H1 (cell line): ENCODE data around the gene JMJD7.

Experiments
- CHD1 ChIP-seq: IDR thresholded peaks from 2 replicates; pipeline ENCODE4 v1.6.1; 2012; ENCODE audit warnings: low read depth, low read length, improper control_type of control experiment
- CTCF ChIP-seq, 3 experiments: IDR thresholded peaks; 1 replicate in 2 of 3; 2 replicates in 1 of 3; pipeline versions ENCODE4 v1.5.1 to v1.6.1; 2011; ENCODE audit warnings: low read length in 3 of 3, mild to moderate bottlenecking in 3 of 3, inconsistent platforms in 2 of 3, low read depth in 1 of 3, moderate library complexity in 1 of 3; ENCODE audit not compliant: insufficient read depth in 1 of 3; ENCODE audit errors: control extremely low read depth in 1 of 3
- NRF1 ChIP-seq: IDR thresholded peaks from 2 replicates; pipeline ENCODE4 v1.6.1; 2011; ENCODE audit warnings: mild to moderate bottlenecking, low read depth, low read length, improper control_type of control experiment
- POLR2A ChIP-seq, 2 experiments: IDR thresholded peaks; 1 replicate in 1 of 2; 2 replicates in 1 of 2; pipeline ENCODE4 v1.6.1; 2011; ENCODE audit warnings: low read depth in 2 of 2, low read length in 2 of 2, mild to moderate bottlenecking in 2 of 2; ENCODE audit errors: control extremely low read depth in 1 of 2
- POLR2AphosphoS5 ChIP-seq: IDR thresholded peaks from 2 replicates; pipeline ENCODE4 v1.6.1; 2011; ENCODE audit warnings: low read depth, low read length
- YY1 ChIP-seq: IDR thresholded peaks from 2 replicates; pipeline ENCODE4 v1.6.1; 2011; ENCODE audit warnings: low read depth, mild to moderate bottlenecking, low read length
- ZNF274 ChIP-seq: IDR thresholded peaks from 2 replicates; pipeline ENCODE4 v1.7.0; 2012; ENCODE audit warnings: low read length, borderline replicate concordance; ENCODE audit errors: extremely low read depth
- TF ChIP-seq, protein P1 (sequence below): fragments of 300-600 bp; sonication (generic); IDR thresholded peaks from 2 replicates; pipeline ENCODE4 v1.7.1; 2012; ENCODE audit warnings: low read length, moderate library complexity, mild to moderate bottlenecking, inconsistent platforms; ENCODE audit not compliant: insufficient replicate concordance

DNA sequence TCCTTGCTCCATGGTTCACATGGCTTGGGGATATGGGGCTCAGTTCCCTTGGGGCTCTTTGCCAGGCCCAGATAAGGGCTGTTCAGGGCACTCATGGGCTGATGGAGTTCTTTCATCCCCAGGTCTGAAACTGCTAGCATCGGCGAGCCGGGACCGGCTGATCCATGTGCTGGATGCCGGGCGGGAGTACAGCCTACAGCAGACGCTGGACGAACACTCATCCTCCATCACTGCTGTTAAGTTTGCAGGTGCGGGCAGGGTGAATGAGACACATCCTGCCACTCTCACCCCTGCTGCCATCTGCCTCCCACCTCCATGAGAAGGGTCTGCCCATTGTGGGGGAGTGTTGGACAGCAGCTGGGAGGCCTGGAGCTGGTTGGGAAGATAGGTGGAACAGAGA is 11.1 kb upstream of the JMJD7 start:
- TF ChIP-seq POLR2A (IDR thresholded peaks at IDR 0.05; ENCODE audit: control extremely low read depth in 1 of 2, low read depth in 2 of 2, low read length in 2 of 2) (no peak), YY1 (no peak), CTCF (IDR thresholded peaks at IDR 0.05; ENCODE audit: control extremely low read depth in 1 of 3, insufficient read depth in 1 of 3, low read depth in 1 of 3, low read length in 3 of 3) (no peak), POLR2AphosphoS5 (no peak), ZNF274 (no peak), NRF1 (no peak), CHD1 (no peak)
- TF ChIP-seq, protein P1, sequence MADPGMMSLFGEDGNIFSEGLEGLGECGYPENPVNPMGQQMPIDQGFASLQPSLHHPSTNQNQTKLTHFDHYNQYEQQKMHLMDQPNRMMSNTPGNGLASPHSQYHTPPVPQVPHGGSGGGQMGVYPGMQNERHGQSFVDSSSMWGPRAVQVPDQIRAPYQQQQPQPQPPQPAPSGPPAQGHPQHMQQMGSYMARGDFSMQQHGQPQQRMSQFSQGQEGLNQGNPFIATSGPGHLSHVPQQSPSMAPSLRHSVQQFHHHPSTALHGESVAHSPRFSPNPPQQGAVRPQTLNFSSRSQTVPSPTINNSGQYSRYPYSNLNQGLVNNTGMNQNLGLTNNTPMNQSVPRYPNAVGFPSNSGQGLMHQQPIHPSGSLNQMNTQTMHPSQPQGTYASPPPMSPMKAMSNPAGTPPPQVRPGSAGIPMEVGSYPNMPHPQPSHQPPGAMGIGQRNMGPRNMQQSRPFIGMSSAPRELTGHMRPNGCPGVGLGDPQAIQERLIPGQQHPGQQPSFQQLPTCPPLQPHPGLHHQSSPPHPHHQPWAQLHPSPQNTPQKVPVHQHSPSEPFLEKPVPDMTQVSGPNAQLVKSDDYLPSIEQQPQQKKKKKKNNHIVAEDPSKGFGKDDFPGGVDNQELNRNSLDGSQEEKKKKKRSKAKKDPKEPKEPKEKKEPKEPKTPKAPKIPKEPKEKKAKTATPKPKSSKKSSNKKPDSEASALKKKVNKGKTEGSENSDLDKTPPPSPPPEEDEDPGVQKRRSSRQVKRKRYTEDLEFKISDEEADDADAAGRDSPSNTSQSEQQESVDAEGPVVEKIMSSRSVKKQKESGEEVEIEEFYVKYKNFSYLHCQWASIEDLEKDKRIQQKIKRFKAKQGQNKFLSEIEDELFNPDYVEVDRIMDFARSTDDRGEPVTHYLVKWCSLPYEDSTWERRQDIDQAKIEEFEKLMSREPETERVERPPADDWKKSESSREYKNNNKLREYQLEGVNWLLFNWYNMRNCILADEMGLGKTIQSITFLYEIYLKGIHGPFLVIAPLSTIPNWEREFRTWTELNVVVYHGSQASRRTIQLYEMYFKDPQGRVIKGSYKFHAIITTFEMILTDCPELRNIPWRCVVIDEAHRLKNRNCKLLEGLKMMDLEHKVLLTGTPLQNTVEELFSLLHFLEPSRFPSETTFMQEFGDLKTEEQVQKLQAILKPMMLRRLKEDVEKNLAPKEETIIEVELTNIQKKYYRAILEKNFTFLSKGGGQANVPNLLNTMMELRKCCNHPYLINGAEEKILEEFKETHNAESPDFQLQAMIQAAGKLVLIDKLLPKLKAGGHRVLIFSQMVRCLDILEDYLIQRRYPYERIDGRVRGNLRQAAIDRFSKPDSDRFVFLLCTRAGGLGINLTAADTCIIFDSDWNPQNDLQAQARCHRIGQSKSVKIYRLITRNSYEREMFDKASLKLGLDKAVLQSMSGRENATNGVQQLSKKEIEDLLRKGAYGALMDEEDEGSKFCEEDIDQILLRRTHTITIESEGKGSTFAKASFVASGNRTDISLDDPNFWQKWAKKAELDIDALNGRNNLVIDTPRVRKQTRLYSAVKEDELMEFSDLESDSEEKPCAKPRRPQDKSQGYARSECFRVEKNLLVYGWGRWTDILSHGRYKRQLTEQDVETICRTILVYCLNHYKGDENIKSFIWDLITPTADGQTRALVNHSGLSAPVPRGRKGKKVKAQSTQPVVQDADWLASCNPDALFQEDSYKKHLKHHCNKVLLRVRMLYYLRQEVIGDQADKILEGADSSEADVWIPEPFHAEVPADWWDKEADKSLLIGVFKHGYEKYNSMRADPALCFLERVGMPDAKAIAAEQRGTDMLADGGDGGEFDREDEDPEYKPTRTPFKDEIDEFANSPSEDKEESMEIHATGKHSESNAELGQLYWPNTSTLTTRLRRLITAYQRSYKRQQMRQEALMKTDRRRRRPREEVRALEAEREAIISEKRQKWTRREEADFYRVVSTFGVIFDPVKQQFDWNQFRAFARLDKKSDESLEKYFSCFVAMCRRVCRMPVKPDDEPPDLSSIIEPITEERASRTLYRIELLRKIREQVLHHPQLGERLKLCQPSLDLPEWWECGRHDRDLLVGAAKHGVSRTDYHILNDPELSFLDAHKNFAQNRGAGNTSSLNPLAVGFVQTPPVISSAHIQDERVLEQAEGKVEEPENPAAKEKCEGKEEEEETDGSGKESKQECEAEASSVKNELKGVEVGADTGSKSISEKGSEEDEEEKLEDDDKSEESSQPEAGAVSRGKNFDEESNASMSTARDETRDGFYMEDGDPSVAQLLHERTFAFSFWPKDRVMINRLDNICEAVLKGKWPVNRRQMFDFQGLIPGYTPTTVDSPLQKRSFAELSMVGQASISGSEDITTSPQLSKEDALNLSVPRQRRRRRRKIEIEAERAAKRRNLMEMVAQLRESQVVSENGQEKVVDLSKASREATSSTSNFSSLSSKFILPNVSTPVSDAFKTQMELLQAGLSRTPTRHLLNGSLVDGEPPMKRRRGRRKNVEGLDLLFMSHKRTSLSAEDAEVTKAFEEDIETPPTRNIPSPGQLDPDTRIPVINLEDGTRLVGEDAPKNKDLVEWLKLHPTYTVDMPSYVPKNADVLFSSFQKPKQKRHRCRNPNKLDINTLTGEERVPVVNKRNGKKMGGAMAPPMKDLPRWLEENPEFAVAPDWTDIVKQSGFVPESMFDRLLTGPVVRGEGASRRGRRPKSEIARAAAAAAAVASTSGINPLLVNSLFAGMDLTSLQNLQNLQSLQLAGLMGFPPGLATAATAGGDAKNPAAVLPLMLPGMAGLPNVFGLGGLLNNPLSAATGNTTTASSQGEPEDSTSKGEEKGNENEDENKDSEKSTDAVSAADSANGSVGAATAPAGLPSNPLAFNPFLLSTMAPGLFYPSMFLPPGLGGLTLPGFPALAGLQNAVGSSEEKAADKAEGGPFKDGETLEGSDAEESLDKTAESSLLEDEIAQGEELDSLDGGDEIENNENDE = no peak
